GM18873 (cell line): Measurements from ENCODE around the gene MAP3K8.
"Not testable (repeated sequence)": the region's sequence is repeated elsewhere in the genome, so short reads cannot be mapped to it uniquely, and the experiment has no call there.

Experiments
- ATAC-seq: cut with Tn5 transposase; IDR thresholded peaks from one replicate; pipeline ENCODE4 v1.9.1; 2021; ENCODE audit warnings: mild to moderate bottlenecking, moderate library complexity, moderate number of reproducible peaks; ENCODE audit not compliant: unreplicated experiment, low FRiP score

Gene MAP3K8

GRCh38 chr10:30443049-30443448, 9.1 kb downstream of the MAP3K8 start:
- no peak for ATAC-seq

- ATAC-seq = no peak
These were observed 11.7 kb downstream of the MAP3K8 start for GRCh38 chr10:30445711-30446110.

GRCh38 chr10:30447125-30447799, 13.3 kb downstream of the MAP3K8 start:
- no peak for ATAC-seq

- ATAC-seq = no peak
These were observed 14.1 kb downstream of the MAP3K8 start for GRCh38 chr10:30448092-30448491.

GRCh38 chr10:30453764-30454527, 20.0 kb downstream of the MAP3K8 start:
- ATAC-seq = no peak

GRCh38 chr10:30454744-30455510, 20.9 kb downstream of the MAP3K8 start:
- ATAC-seq = no peak

GRCh38 chr10:30455816-30456215, 21.8 kb downstream of the MAP3K8 start:
- ATAC-seq = peak; percentile 54

- peak; percentile 54 for ATAC-seq
These were observed 22.3 kb downstream of the MAP3K8 start for GRCh38 chr10:30456266-30456665.

GRCh38 chr10:30459283-30459682, 25.3 kb downstream of the MAP3K8 start:
- no peak for ATAC-seq

GRCh38 chr10:30460121-30460520, 26.1 kb downstream of the MAP3K8 start:
- no peak for ATAC-seq

- no peak for ATAC-seq
These were observed 28.5 kb downstream of the MAP3K8 start for GRCh38 chr10:30462513-30462912.

GRCh38 chr10:30463944-30464451, 30.0 kb downstream of the MAP3K8 start:
- no peak for ATAC-seq

GRCh38 chr10:30464675-30465074, 30.7 kb downstream of the MAP3K8 start:
- no peak for ATAC-seq

- ATAC-seq = no peak
These were observed 32.5 kb downstream of the MAP3K8 start for GRCh38 chr10:30466445-30466844.

GRCh38 chr10:30467651-30468338, 33.8 kb downstream of the MAP3K8 start:
- ATAC-seq = no peak

GRCh38 chr10:30472414-30473155, 38.6 kb downstream of the MAP3K8 start:
- no peak for ATAC-seq

GRCh38 chr10:30475515-30475914, 41.5 kb downstream of the MAP3K8 start:
- not testable (repeated sequence) for ATAC-seq

- ATAC-seq = no peak
These were observed 42.6 kb downstream of the MAP3K8 start for GRCh38 chr10:30476511-30477155.

- ATAC-seq = not testable (repeated sequence)
These were observed 45.5 kb downstream of the MAP3K8 start for GRCh38 chr10:30479513-30479912.
